Neural cell (in vitro differentiated cells): ENCODE data around the gene DNAJC6. TPM values are rescaled to one million over a fixed set of nuclear protein-coding genes. Genes with fewer than 3 reads are reported as not detected.

Experiments
- H2AFZ ChIP-seq: fragments of 200-600, 300-800 bp; sonication (generic), shearing (Covaris generic); 2 replicates; pipeline ENCODE4 v1.6.0; 2014; ENCODE audit warnings: low read depth, mild to moderate bottlenecking, antibody characterized with exemption, low read length, moderate library complexity
- H3F3A ChIP-seq: fragments of 200-600 bp; shearing (Covaris generic); 2 replicates; pipeline ENCODE4 v1.6.1; 2016; ENCODE audit warnings: mild to moderate bottlenecking, moderate library complexity, mixed read lengths, antibody characterized with exemption, low read length; ENCODE audit not compliant: insufficient read depth, poor library complexity, severe bottlenecking
- H3K27ac ChIP-seq: fragments of 200-600, 300-800 bp; sonication (generic), shearing (Covaris generic); 2 replicates; pipeline ENCODE4 v1.5.1; 2014; ENCODE audit warnings: mild to moderate bottlenecking, low read length, moderate library complexity
- H3K27me3 ChIP-seq: fragments of 300-800, 200-600 bp; sonication (generic), shearing (Covaris generic); 2 replicates; pipeline ENCODE4 v1.6.0; 2014; ENCODE audit warnings: mild to moderate bottlenecking, low read depth, low read length, moderate library complexity; ENCODE audit not compliant: insufficient read depth
- H3K36me3 ChIP-seq: fragments of 300-800, 200-600 bp; sonication (generic), shearing (Covaris generic); 2 replicates; pipeline ENCODE4 v1.5.1; 2014; ENCODE audit warnings: mild to moderate bottlenecking, antibody characterized with exemption, low read length, moderate library complexity; ENCODE audit not compliant: insufficient read depth
- H3K4me2 ChIP-seq: fragments of 300-800, 200-600 bp; sonication (generic), shearing (Covaris generic); 2 replicates; pipeline ENCODE4 v1.6.0; 2014; ENCODE audit warnings: mild to moderate bottlenecking, low read length
- H3K4me3 ChIP-seq: fragments of 300-800, 200-600 bp; sonication (generic), shearing (Covaris generic); 2 replicates; pipeline ENCODE4 v1.5.1; 2014; ENCODE audit warnings: mild to moderate bottlenecking, low read length, moderate library complexity
- H3K79me2 ChIP-seq: fragments of 200-600 bp; shearing (Covaris generic); replicated peaks from 2 replicates; pipeline ENCODE4 v1.6.0; 2014; ENCODE audit warnings: mild to moderate bottlenecking, low read length, moderate library complexity; ENCODE audit not compliant: insufficient read depth
- H3K9ac ChIP-seq: fragments of 300-800, 200-600 bp; sonication (generic), shearing (Covaris generic); 2 replicates; pipeline ENCODE4 v1.6.1; 2016; ENCODE audit warnings: mild to moderate bottlenecking, low read length, mixed read lengths
- H3K9me2 ChIP-seq: fragments of 200-600 bp; shearing (Covaris generic); 2 replicates; pipeline ENCODE4 v1.6.1; 2016; ENCODE audit warnings: mild to moderate bottlenecking, low read length, mixed read lengths; ENCODE audit not compliant: insufficient read depth
- H3K9me3 ChIP-seq: fragments of 200-600, 300-800 bp; sonication (generic), shearing (Covaris generic); 2 replicates; pipeline ENCODE4 v1.6.1; 2016; ENCODE audit warnings: mild to moderate bottlenecking, mixed run types, low read length, moderate library complexity, mixed read lengths
- H4K20me1 ChIP-seq: fragments of 200-600 bp; shearing (Covaris generic); 2 replicates; pipeline ENCODE4 v1.6.1; 2016; ENCODE audit warnings: mild to moderate bottlenecking, mixed run types; ENCODE audit not compliant: insufficient read depth
- CTCF ChIP-seq: fragments of 450-650 bp; IDR thresholded peaks from 2 replicates; pipeline ENCODE4 v1.5.1; 2014; ENCODE audit warnings: antibody characterized with exemption, mild to moderate bottlenecking, moderate library complexity; ENCODE audit not compliant: poor library complexity, severe bottlenecking
- EP300 ChIP-seq: fragments of 450-650 bp; conservative IDR thresholded peaks from 2 replicates; pipeline ENCODE4 v1.6.1; 2014; ENCODE audit warnings: antibody characterized with exemption, mild to moderate bottlenecking, moderate library complexity; ENCODE audit not compliant: poor library complexity, severe bottlenecking
- EZH2 ChIP-seq: fragments of 200-600, 300-800 bp; shearing (Covaris generic), sonication (generic); IDR thresholded peaks from 2 replicates; pipeline ENCODE4 v1.6.1; 2014; ENCODE audit warnings: antibody characterized with exemption, low read length, borderline replicate concordance, mild to moderate bottlenecking; ENCODE audit not compliant: insufficient read depth, poor library complexity, severe bottlenecking
- MXI1 ChIP-seq: fragments of 450-650 bp; conservative IDR thresholded peaks from 2 replicates; pipeline ENCODE4 v1.6.1; 2014; ENCODE audit warnings: antibody characterized with exemption, mild to moderate bottlenecking; ENCODE audit not compliant: poor library complexity, severe bottlenecking
- POLR2AphosphoS5 ChIP-seq: IDR thresholded peaks from 2 replicates; pipeline ENCODE4 v1.6.1; 2012
- RAD21 ChIP-seq: fragments of 450-650 bp; conservative IDR thresholded peaks from 2 replicates; pipeline ENCODE4 v1.6.1; 2014; ENCODE audit warnings: antibody characterized with exemption, mild to moderate bottlenecking, moderate library complexity
- REST ChIP-seq: IDR thresholded peaks from 2 replicates; pipeline ENCODE4 v1.6.1; 2012; ENCODE audit warnings: borderline replicate concordance
- SMC3 ChIP-seq: fragments of 450-650 bp; conservative IDR thresholded peaks from 2 replicates; pipeline ENCODE4 v1.6.1; 2014; ENCODE audit warnings: antibody characterized with exemption, mild to moderate bottlenecking, moderate library complexity; ENCODE audit not compliant: poor library complexity
- TAF1 ChIP-seq: IDR thresholded peaks from 2 replicates; pipeline ENCODE4 v1.6.1; 2012; ENCODE audit warnings: low read depth
- polyA plus RNA-seq: library from polyadenylated mRNA; depleted of rRNA; stranded (reverse); fragments of >200 nt; gene quantifications from 2 replicates; pipeline ENCODE4 v1.2.3, GENCODE V29; 2014

Gene DNAJC6
- polyA plus RNA-seq, 1 donor from 2014 or later = 47.1 TPM

- Histone ChIP-seq H3K9me3 (no peaks in the 10 kb centered on the region), H4K20me1 (no peaks in the 10 kb centered on the region), H3K4me3 (no peak overlapping the region), H3K27ac (no peak overlapping the region), H3F3A (no peaks in the 10 kb centered on the region), H3K4me2 (no peak overlapping the region), H3K79me2 (no peaks in the 10 kb centered on the region), H3K27me3 (no peaks in the 10 kb centered on the region), H2AFZ (no peak overlapping the region), H3K9ac (no peak overlapping the region), H3K9me2 (no peaks in the 10 kb centered on the region), H3K36me3 (no peaks in the 10 kb centered on the region)
- TF ChIP-seq TAF1 (no peak), EP300 (no peak), MXI1 (no peak), REST (no peak), SMC3 (no peak), CTCF (no peak), EZH2 (no peak), RAD21 (no peak), POLR2AphosphoS5 (no peak)
These were observed 10.0 kb upstream of the DNAJC6 start for GRCh38 chr1:65299328-65299727.

DNA sequence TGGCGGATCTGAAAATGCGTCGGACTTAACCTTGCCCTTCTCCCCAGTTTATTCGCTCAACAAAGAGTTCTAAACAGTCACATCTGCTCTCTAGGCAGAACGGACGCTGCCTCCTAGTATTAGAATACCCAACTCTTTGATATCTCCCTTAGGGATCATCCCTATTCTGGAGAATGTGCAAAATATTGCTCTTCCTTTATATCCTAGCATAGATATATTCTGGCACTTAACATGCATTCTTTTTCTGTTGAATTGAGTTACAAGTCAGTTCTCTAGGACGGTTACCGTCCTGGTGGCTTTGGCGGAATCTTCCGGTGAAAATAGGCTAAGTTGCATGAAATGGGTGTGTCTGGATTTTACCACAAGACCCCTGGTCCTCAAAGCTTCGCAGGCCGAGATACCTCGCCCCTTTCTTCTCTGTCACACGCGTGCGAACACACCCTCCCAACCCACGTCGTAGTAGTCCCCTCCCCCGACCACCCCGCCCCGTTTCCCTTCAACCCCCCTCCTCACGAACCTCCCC is 501 bp upstream of the DNAJC6 start:
- H3K9ac ChIP-seq = peak overlapping the region; percentile 85
- H2AFZ ChIP-seq = peak overlapping the region; percentile 11
- H3K4me3 ChIP-seq = peak overlapping the region; percentile 91
- TF ChIP-seq EZH2 (no peak), TAF1 (no peak), REST (no peak), CTCF (no peak), MXI1 (no peak), SMC3 (no peak), EP300 (no peak), RAD21 (no peak), POLR2AphosphoS5 (no peak)
- H3K27me3 ChIP-seq = no peaks in the 10 kb centered on the region
- H4K20me1 ChIP-seq = no peaks in the 10 kb centered on the region
- no peaks in the 10 kb centered on the region for H3K9me3 ChIP-seq
- peaks cover 2% of the 10 kb centered on the region for H3F3A ChIP-seq
- H3K4me2 ChIP-seq = peak overlapping the region; percentile 32
- peak overlapping the region; percentile 86 for H3K27ac ChIP-seq
- H3K79me2 ChIP-seq = peaks cover 3% of the 10 kb centered on the region
- H3K9me2 ChIP-seq = no peaks in the 10 kb centered on the region
- no peaks in the 10 kb centered on the region for H3K36me3 ChIP-seq
